ENCODE results near the gene ZNF512B. TPM values are rescaled to one million over a fixed set of nuclear protein-coding genes. Genes with fewer than 3 reads are reported as not detected.
"Not testable (repeated sequence)": the region's sequence is repeated elsewhere in the genome, so short reads cannot be mapped to it uniquely, and the experiment has no call there.

The ZNF512B gene
- total RNA-seq, 1 experiment from 2014 or later: 58.1 TPM

DNA sequence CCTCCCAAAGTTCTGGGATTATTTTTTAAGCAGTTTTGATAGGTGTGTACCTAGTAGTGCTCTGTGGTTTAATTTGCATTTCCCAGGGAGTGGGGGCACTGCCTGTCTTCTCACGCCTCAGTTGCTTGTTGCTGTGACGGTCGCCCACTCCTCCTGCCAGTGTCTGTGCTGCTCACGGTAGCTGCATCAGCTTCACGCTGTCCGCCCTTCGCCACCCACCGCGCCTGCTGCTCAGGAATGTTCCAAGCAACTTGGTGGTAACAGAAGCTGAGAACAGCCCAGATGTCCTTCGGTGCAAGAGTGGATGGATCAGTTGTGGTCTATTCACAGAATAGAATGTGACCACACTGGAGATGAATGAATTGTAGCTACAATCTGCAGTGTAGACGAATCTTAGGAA, 51.9 kb downstream of the ZNF512B start:
- CTCF ChIA-PET: no interaction called here
- intact Hi-C loops (cut with micrococcal nuclease; ENCODE audit: unreplicated experiment): no loop called here
- H3K4me3 Mint-ChIP-seq (ENCODE audit: low read depth, unreplicated experiment): no peak overlapping the region
- H3K4me1 Mint-ChIP-seq (ENCODE audit: low read depth, unreplicated experiment): peaks cover 8% of the 10 kb centered on the region
- no TSS peak for BruUV-seq (replicated peaks)
- no peaks in the 10 kb centered on the region for H3K27me3 Mint-ChIP-seq (ENCODE audit: unreplicated experiment)
- TF ChIP-seq, protein P1, sequence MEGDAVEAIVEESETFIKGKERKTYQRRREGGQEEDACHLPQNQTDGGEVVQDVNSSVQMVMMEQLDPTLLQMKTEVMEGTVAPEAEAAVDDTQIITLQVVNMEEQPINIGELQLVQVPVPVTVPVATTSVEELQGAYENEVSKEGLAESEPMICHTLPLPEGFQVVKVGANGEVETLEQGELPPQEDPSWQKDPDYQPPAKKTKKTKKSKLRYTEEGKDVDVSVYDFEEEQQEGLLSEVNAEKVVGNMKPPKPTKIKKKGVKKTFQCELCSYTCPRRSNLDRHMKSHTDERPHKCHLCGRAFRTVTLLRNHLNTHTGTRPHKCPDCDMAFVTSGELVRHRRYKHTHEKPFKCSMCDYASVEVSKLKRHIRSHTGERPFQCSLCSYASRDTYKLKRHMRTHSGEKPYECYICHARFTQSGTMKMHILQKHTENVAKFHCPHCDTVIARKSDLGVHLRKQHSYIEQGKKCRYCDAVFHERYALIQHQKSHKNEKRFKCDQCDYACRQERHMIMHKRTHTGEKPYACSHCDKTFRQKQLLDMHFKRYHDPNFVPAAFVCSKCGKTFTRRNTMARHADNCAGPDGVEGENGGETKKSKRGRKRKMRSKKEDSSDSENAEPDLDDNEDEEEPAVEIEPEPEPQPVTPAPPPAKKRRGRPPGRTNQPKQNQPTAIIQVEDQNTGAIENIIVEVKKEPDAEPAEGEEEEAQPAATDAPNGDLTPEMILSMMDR (IDR thresholded peaks at IDR 0.05; ENCODE audit: unreplicated experiment): no peak
- no peaks in the 10 kb centered on the region for H3K9me3 Mint-ChIP-seq (ENCODE audit: low read depth, unreplicated experiment)
- no peak for DNase-seq
- H3K27ac Mint-ChIP-seq (ENCODE audit: unreplicated experiment): no peak overlapping the region
- H3K36me3 Mint-ChIP-seq (ENCODE audit: insufficient read depth, unreplicated experiment): peaks cover 36% of the 10 kb centered on the region

GRCh38 chr20:63916371-63916939, 53.3 kb downstream of the ZNF512B start:
- BruUV-seq (replicated peaks); CTCF ChIA-PET; H3K27ac Mint-ChIP-seq (ENCODE audit: unreplicated experiment); H3K9me3 Mint-ChIP-seq (ENCODE audit: low read depth, unreplicated experiment); DNase-seq; H3K27me3 Mint-ChIP-seq (ENCODE audit: unreplicated experiment); H3K4me3 Mint-ChIP-seq (ENCODE audit: low read depth, unreplicated experiment); intact Hi-C loops (cut with micrococcal nuclease; ENCODE audit: unreplicated experiment): not testable (repeated sequence)
- Mint-ChIP-seq H3K36me3 (ENCODE audit: insufficient read depth, unreplicated experiment) (peaks cover 25% of the 10 kb centered on the region), H3K4me1 (ENCODE audit: low read depth, unreplicated experiment) (peaks cover 11% of the 10 kb centered on the region)

DNA sequence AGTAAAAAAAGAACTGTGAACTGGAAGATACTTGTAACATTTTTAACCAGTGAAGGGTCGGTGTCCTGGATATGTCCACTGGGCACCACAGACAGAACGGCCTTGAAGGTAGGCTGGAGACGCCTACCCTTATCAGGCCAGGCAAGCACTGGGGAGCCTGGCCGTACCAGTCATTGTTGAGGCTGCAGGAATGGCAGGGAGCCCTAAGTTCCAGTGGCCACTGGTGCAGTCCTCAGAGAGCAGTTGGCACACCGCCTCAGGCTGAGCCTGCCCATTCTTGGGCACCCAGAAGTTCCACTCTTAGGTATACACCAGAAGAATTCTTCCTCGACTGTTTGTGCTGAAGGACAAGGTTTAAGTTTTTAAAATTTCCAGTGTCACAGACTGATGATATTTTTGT, 54.3 kb downstream of the ZNF512B start:
- no peaks in the 10 kb centered on the region for H3K27me3 Mint-ChIP-seq (ENCODE audit: unreplicated experiment)
- TF ChIP-seq, protein P1 (IDR thresholded peaks at IDR 0.05; ENCODE audit: unreplicated experiment): no peak
- no peak overlapping the region for H3K27ac Mint-ChIP-seq (ENCODE audit: unreplicated experiment)
- peaks cover 29% of the 10 kb centered on the region for H3K36me3 Mint-ChIP-seq (ENCODE audit: insufficient read depth, unreplicated experiment)
- no peaks in the 10 kb centered on the region for H3K9me3 Mint-ChIP-seq (ENCODE audit: low read depth, unreplicated experiment)
- intact Hi-C loops (cut with micrococcal nuclease; ENCODE audit: unreplicated experiment): no loop called here
- no peak overlapping the region for H3K4me3 Mint-ChIP-seq (ENCODE audit: low read depth, unreplicated experiment)
- no peak for DNase-seq
- CTCF ChIA-PET: interaction anchor here (0.6 kb wide), 1 partner anchor 188 kb away, joined by 4 read pairs; no protein-coding TSS in a partner anchor
- BruUV-seq (replicated peaks): no TSS peak
- peaks cover 19% of the 10 kb centered on the region for H3K4me1 Mint-ChIP-seq (ENCODE audit: low read depth, unreplicated experiment)

DNA sequence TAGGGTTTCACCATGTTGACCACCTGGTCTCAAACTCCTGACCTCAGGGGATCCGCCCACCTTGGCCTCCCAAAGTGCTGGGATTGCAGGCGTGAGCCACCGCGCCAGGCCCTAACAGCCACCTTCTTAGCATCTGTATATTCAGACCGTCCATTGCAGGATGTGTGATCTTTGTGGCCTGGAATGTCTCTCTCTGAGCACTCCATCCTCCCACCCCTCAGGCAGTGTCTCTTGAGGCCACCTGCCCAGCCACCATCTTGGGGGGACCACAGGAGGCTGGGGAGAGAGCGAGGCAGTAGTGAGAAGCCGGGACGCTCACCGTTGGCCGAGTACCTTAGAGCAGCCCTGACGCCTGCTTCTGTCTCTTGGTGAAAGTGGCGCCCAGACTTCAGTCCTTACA, 56.0 kb downstream of the ZNF512B start:
- TF ChIP-seq, protein P1 (IDR thresholded peaks at IDR 0.05; ENCODE audit: unreplicated experiment): no peak
- Mint-ChIP-seq H3K36me3 (ENCODE audit: insufficient read depth, unreplicated experiment) (peaks cover 33% of the 10 kb centered on the region), H3K4me1 (ENCODE audit: low read depth, unreplicated experiment) (peaks cover 21% of the 10 kb centered on the region), H3K9me3 (ENCODE audit: low read depth, unreplicated experiment) (no peaks in the 10 kb centered on the region), H3K27ac (ENCODE audit: unreplicated experiment) (no peak overlapping the region), H3K27me3 (ENCODE audit: unreplicated experiment) (no peaks in the 10 kb centered on the region), H3K4me3 (ENCODE audit: low read depth, unreplicated experiment) (no peak overlapping the region)
- intact Hi-C loops (cut with micrococcal nuclease; ENCODE audit: unreplicated experiment): no loop called here
- DNase-seq: no peak
- CTCF ChIA-PET: no interaction called here
- no TSS peak for BruUV-seq (replicated peaks)

DNA sequence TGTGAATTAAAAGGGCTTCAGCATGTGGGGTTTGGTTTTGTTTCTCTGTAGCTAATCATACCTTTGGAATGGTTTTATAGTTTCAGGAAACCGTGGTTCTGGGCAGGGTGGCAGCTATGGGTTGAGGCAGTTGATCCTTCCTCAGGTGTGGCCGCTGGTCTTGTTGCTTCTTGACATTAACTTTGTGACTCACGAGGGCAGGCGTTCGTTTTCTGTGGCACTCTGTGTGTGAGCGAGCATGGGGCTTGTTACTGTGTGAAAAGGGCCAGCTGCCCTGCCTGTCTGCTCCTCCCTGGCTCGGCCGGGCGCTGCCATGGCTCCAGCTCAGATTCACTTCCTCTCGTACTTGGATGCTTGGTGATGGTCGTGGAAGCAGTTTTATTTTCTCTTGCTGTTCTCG, 58.6 kb downstream of the ZNF512B start:
- Mint-ChIP-seq H3K9me3 (ENCODE audit: low read depth, unreplicated experiment) (no peaks in the 10 kb centered on the region), H3K4me3 (ENCODE audit: low read depth, unreplicated experiment) (no peak overlapping the region), H3K27me3 (ENCODE audit: unreplicated experiment) (no peaks in the 10 kb centered on the region), H3K27ac (ENCODE audit: unreplicated experiment) (no peak overlapping the region), H3K4me1 (ENCODE audit: low read depth, unreplicated experiment) (peaks cover 28% of the 10 kb centered on the region), H3K36me3 (ENCODE audit: insufficient read depth, unreplicated experiment) (peaks cover 27% of the 10 kb centered on the region)
- TF ChIP-seq, protein P1 (IDR thresholded peaks at IDR 0.05; ENCODE audit: unreplicated experiment): no peak
- intact Hi-C loops (cut with micrococcal nuclease; ENCODE audit: unreplicated experiment): no loop called here
- BruUV-seq (replicated peaks): no TSS peak
- DNase-seq: peak; percentile 25
- CTCF ChIA-PET: no interaction called here

Data from Calu3 (cell line).